Measurements from ENCODE around the gene TECPR1.

DNA sequence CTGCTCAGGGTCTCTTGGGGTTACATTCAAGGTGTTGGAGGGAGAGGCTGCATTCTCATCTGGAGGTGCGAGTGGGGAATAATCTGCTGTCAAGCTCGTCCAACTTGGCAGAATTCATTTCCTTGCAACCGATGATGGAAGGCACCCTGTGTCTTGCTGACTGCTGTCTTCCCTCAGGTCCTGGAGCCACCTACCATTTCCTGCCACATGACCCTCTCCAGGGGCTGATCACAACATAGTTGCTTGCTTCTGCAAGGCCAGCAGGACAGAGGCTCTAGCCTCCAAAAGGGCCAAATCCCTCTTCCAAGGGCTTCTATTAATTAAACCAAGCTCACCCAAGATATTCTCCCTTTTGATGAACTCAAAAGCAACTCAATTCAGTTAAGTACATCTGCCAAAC is 15.3 kb upstream of the TECPR1 start:
- TF ChIP-seq, protein P1, sequence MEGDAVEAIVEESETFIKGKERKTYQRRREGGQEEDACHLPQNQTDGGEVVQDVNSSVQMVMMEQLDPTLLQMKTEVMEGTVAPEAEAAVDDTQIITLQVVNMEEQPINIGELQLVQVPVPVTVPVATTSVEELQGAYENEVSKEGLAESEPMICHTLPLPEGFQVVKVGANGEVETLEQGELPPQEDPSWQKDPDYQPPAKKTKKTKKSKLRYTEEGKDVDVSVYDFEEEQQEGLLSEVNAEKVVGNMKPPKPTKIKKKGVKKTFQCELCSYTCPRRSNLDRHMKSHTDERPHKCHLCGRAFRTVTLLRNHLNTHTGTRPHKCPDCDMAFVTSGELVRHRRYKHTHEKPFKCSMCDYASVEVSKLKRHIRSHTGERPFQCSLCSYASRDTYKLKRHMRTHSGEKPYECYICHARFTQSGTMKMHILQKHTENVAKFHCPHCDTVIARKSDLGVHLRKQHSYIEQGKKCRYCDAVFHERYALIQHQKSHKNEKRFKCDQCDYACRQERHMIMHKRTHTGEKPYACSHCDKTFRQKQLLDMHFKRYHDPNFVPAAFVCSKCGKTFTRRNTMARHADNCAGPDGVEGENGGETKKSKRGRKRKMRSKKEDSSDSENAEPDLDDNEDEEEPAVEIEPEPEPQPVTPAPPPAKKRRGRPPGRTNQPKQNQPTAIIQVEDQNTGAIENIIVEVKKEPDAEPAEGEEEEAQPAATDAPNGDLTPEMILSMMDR (IDR thresholded peaks at IDR 0.05; ENCODE audit: extremely low read depth in 1 of 2, insufficient read depth in 1 of 2, low read depth in 1 of 2, low read length in 2 of 2), result no peak
- TF ChIP-seq POLR2A (IDR thresholded peaks at IDR 0.05; ENCODE audit: low read depth, low read length) (no peak), POLR2AphosphoS5 (IDR thresholded peaks at IDR 0.05; ENCODE audit: insufficient read depth, low read depth, low read length) (no peak), FOS (IDR thresholded peaks at IDR 0.05; ENCODE audit: borderline replicate concordance, insufficient read depth, low read length) (no peak), JUN (IDR thresholded peaks at IDR 0.05; ENCODE audit: borderline replicate concordance, insufficient read depth, insufficient read length, low read depth) (no peak)
